ENCODE results near the gene RHPN2. TPM values are rescaled to one million over a fixed set of nuclear protein-coding genes. Genes with fewer than 3 reads are reported as not detected.

Gene RHPN2
- polyA plus RNA-seq, 1 experiment = 4.8 TPM

DNA sequence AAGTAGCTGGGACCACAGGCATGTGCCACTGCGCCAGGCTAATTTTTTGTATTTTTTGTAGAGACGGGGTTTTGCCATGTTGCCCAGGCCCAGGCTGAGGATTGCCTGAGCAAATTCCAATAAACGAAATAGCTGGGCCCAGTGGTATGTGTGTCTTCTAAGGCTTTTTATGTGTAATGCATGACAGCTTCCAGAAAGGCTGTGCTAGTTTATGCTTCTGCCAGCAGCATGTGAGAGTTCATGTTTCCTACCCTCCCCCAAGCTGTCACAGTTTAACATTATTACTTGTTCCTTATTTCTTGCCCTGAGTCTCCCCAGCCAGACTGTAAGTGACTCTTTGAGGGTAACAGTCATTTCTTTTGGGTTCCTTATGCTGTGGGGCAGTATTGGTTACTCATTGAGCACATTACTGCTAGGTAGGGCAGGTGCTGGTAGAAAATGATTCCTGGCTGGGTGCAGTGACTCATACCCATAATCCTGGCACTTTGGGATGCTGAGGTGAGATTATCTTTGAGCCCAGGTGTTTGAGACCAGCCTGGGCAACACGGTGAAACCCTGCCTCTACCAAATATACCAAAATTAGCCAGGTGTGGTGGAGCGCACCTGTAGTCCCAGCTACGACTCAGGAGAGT, 29.9 kb upstream of the RHPN2 start:
- DNase-seq (ENCODE audit: low read depth, low spot score) = no peak
- Histone ChIP-seq H3K27ac (ENCODE audit: low read depth, low read length) (no peak overlapping the region), H3K9me3 (ENCODE audit: control insufficient read depth, insufficient read depth, low read length) (no peaks in the 10 kb centered on the region), H3K27me3 (ENCODE audit: control insufficient read depth, insufficient read depth, low read length) (no peaks in the 10 kb centered on the region), H3K4me3 (ENCODE audit: low read depth, low read length) (no peak overlapping the region)
- CTCF ChIA-PET = no interaction called here
- POLR2A ChIA-PET = no interaction called here
- TF ChIP-seq, protein P1, sequence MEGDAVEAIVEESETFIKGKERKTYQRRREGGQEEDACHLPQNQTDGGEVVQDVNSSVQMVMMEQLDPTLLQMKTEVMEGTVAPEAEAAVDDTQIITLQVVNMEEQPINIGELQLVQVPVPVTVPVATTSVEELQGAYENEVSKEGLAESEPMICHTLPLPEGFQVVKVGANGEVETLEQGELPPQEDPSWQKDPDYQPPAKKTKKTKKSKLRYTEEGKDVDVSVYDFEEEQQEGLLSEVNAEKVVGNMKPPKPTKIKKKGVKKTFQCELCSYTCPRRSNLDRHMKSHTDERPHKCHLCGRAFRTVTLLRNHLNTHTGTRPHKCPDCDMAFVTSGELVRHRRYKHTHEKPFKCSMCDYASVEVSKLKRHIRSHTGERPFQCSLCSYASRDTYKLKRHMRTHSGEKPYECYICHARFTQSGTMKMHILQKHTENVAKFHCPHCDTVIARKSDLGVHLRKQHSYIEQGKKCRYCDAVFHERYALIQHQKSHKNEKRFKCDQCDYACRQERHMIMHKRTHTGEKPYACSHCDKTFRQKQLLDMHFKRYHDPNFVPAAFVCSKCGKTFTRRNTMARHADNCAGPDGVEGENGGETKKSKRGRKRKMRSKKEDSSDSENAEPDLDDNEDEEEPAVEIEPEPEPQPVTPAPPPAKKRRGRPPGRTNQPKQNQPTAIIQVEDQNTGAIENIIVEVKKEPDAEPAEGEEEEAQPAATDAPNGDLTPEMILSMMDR (IDR thresholded peaks at IDR 0.05; ENCODE audit: low read depth, low read length) = no peak

DNA sequence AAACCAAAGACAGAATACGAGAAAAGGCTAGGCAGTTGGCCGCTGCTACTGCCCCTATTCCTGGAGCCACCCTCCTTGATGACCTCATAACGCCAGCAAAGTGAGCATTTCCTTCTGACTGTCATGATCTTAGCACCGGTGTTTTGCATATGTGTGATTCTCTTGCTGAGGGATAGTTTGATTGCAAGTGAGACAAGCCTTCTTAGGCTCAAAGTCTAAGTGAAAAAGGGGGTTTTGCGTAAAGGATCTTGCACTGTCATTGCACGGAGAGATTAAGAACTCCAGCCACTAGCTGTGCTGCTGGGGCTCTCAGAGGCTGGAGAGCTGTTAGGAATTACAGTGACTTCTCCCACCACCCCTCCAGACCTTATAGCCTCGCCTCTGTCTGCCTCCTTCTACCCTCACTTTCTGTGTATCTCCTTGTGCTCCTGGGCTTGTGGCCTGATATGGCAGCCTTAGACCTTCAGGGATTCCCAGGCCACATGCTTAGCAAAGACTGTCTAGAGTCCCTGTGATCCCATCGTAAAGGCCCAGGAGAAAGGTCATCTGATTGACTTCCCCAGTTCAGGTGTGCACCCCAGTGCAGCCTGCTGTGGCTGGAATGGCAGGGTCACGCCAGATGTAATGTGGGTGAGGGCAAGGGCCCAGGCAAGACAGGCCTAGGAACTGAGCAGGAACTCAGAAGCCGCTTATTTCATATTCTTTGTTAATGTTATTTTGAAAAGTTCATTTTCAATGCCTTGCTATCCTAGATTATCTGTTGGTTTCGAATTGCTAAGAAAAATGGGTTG, 28.9 kb upstream of the RHPN2 start:
- no peak for DNase-seq (ENCODE audit: low read depth, low spot score)
- Histone ChIP-seq H3K27ac (ENCODE audit: low read depth, low read length) (no peak overlapping the region), H3K9me3 (ENCODE audit: control insufficient read depth, insufficient read depth, low read length) (no peaks in the 10 kb centered on the region), H3K4me3 (ENCODE audit: low read depth, low read length) (no peak overlapping the region), H3K27me3 (ENCODE audit: control insufficient read depth, insufficient read depth, low read length) (no peaks in the 10 kb centered on the region)
- POLR2A ChIA-PET = no interaction called here
- TF ChIP-seq, protein P1 (IDR thresholded peaks at IDR 0.05; ENCODE audit: low read depth, low read length) = no peak
- CTCF ChIA-PET = no interaction called here

DNA sequence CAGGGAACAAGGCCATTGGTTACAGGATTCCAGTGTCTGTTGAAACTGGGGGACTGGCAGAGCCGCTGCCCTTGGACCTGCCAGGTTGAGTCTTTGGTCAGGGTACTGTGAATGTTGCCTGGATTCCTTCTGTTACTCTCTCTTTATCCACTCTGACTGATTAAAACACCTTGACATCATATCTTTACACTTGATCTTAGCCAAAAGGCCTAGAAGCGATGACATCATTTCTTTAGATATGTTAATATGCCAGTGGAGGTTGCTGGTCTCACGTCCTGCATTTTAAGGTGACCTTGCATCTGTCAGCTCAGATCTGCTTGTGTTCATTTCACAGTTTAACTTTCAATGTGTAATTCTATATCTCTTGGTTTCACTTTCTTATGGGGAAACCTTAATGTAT, 25.5 kb upstream of the RHPN2 start:
- ChIA-PET POLR2A (no interaction called here), CTCF (interaction anchor here (0.6 to 1.0 kb wide), 2 partner anchors 29 to 114 kb away, joined by 3 to 6 read pairs; no protein-coding TSS in a partner anchor)
- no peak for DNase-seq (ENCODE audit: low read depth, low spot score)
- TF ChIP-seq, protein P1 (IDR thresholded peaks at IDR 0.05; ENCODE audit: low read depth, low read length) = no peak
- Histone ChIP-seq H3K27ac (ENCODE audit: low read depth, low read length) (no peak overlapping the region), H3K9me3 (ENCODE audit: control insufficient read depth, insufficient read depth, low read length) (no peaks in the 10 kb centered on the region), H3K27me3 (ENCODE audit: control insufficient read depth, insufficient read depth, low read length) (no peaks in the 10 kb centered on the region), H3K4me3 (ENCODE audit: low read depth, low read length) (no peak overlapping the region)

DNA sequence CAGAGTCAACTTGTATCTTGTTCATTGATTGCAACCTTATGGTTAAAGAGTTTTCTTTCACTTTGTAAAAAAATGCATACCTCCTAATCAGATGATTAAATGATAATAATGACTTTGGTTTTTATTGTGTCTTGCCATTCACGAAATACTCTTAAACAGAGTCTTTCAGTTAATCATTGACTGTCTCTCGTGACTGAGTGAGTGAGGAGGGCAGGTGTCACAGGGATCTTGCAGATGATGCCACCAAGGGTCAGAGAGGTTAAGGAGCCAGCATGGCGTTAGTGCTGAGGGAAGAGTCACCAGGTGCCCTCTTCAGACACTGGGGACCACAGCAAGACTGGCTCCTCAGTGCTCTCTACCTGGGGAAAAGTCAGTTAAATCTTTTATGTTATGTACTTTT, 24.3 kb upstream of the RHPN2 start:
- TF ChIP-seq, protein P1 (IDR thresholded peaks at IDR 0.05; ENCODE audit: low read depth, low read length) = no peak
- Histone ChIP-seq H3K4me3 (ENCODE audit: low read depth, low read length) (no peak overlapping the region), H3K9me3 (ENCODE audit: control insufficient read depth, insufficient read depth, low read length) (no peaks in the 10 kb centered on the region), H3K27me3 (ENCODE audit: control insufficient read depth, insufficient read depth, low read length) (no peaks in the 10 kb centered on the region), H3K27ac (ENCODE audit: low read depth, low read length) (no peak overlapping the region)
- no peak for DNase-seq (ENCODE audit: low read depth, low spot score)
- POLR2A ChIA-PET = no interaction called here
- CTCF ChIA-PET = no interaction called here

DNA sequence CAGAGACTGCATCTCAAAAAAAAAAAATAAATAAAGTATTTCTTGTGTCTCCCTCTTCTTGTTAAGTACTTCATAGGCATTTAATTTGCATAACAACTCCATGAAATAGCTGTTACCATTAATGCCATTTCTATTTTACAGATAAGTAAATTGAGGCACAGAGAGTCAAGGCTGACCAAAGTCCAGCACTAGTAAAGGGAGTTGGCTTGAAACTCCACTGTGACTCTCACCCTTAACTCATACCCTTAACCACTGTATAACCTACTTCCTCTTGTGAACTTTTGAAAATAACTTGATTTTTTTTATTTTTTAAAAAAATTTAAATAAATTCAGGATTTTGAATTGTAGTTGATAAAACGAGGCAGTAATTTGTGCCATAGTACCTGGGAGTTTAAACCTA, 22.3 kb upstream of the RHPN2 start:
- Histone ChIP-seq H3K27ac (ENCODE audit: low read depth, low read length) (no peak overlapping the region), H3K4me3 (ENCODE audit: low read depth, low read length) (no peak overlapping the region), H3K27me3 (ENCODE audit: control insufficient read depth, insufficient read depth, low read length) (no peaks in the 10 kb centered on the region), H3K9me3 (ENCODE audit: control insufficient read depth, insufficient read depth, low read length) (no peaks in the 10 kb centered on the region)
- TF ChIP-seq, protein P1 (IDR thresholded peaks at IDR 0.05; ENCODE audit: low read depth, low read length) = no peak
- CTCF ChIA-PET = interaction anchor here (0.6 to 1.9 kb wide), 3 partner anchors 13 to 97 kb away, joined by 3 to 5 read pairs (median 3); no protein-coding TSS in a partner anchor
- POLR2A ChIA-PET = no interaction called here
- no peak for DNase-seq (ENCODE audit: low read depth, low spot score)

Data from AG04450 (cell line).